Measurements from ENCODE around the gene SPATA2L. TPM values are rescaled to one million over a fixed set of nuclear protein-coding genes. Genes with fewer than 3 reads are reported as not detected.
A peak's percentile ranks its signal among the peaks of the same experiment; 100 is the strongest.

SPATA2L gene
- total and polyA plus RNA-seq, 4 donors = 6.9 to 17.3 (median 13.6) TPM

GRCh38 chr16:89656435-89657121 is 44.9 kb downstream of the SPATA2L start:
- Histone ChIP-seq H3K36me3 (ENCODE audit: control insufficient read depth in 4 of 4, insufficient read depth in 4 of 4, low read length in 4 of 4) (peaks cover under 1 to 16% (median 8%) of the 10 kb centered on the region in 4 donors), H3K27ac (ENCODE audit: low read depth in 1 of 2, low read length in 1 of 2) (no peak overlapping the region), H3K4me1 (ENCODE audit: control insufficient read depth in 5 of 5, insufficient read depth in 5 of 5, low read length in 5 of 5) (peaks cover 5 to 22% (median 8%) of the 10 kb centered on the region in 5 donors), H3K9me3 (ENCODE audit: control insufficient read depth in 4 of 4, insufficient read depth in 3 of 4, low read length in 3 of 4) (no peaks in the 10 kb centered on the region), H3K9ac (ENCODE audit: insufficient read depth in 1 of 2, low read length in 2 of 2) (peak overlapping the region in 1 of 2 donors; percentile 63), H3K4me3 (peak overlapping the region; percentile 96), H3K27me3 (ENCODE audit: control insufficient read depth in 3 of 3, insufficient read depth in 3 of 3, low read length in 2 of 3) (no peaks in the 10 kb centered on the region)
- no peak for TF ChIP-seq CTCF (IDR thresholded peaks at IDR 0.05; ENCODE audit: control extremely low read depth, extremely low read depth)
- ATAC-seq (ENCODE audit: insufficient read depth, low FRiP score) = no peak
- no peak for DNase-seq
- 31 to 38% methylated on average over 32 of the region's 32 CpGs for WGBS, 2 donors

DNA sequence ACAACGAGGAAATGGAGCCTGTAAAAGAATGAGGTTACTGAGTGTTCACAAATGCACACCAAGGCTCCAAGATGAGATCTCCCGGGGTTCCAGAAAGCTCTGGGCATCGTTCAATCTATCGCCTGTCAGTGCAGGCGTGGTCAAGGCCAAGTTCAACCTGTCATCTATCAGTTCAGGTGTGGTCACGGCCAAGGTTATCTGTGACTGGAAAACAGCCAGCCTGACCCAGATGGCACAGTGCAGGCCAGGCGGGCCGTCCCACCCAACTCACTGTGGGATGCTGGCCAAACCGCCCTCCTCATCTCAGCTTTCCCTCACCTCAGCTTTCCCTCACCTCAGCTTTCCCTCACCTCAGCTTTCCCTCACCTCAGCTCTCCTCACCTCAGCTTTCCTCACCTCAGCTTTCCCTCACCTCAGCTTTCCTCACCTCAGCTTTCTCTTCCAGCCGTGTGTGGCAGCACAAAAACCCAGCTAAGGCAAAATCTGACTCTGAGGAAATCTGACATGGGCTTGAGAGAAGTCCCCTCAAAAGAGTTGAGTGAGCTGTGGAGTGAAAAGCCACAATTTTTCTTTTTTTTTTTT is 46.4 kb downstream of the SPATA2L start:
- peaks cover 5 to 19% (median 8%) of the 10 kb centered on the region in 5 donors for H3K4me1 ChIP-seq (ENCODE audit: control insufficient read depth in 5 of 5, insufficient read depth in 5 of 5, low read length in 5 of 5)
- H3K27me3 ChIP-seq (ENCODE audit: control insufficient read depth in 3 of 3, insufficient read depth in 3 of 3, low read length in 2 of 3) = no peaks in the 10 kb centered on the region
- ATAC-seq (ENCODE audit: insufficient read depth, low FRiP score) = no peak
- H3K4me3 ChIP-seq = no peak overlapping the region
- no peak for TF ChIP-seq CTCF (IDR thresholded peaks at IDR 0.05; ENCODE audit: control extremely low read depth, extremely low read depth)
- WGBS, 2 donors = 89 to 93% methylated on average over 10 of the region's 10 CpGs
- no peak overlapping the region for H3K9ac ChIP-seq (ENCODE audit: insufficient read depth in 1 of 2, low read length in 2 of 2)
- H3K36me3 ChIP-seq (ENCODE audit: control insufficient read depth in 4 of 4, insufficient read depth in 4 of 4, low read length in 4 of 4) = peaks cover 2 to 11% (median 3%) of the 10 kb centered on the region in 4 donors
- DNase-seq = no peak
- H3K27ac ChIP-seq (ENCODE audit: low read depth in 1 of 2, low read length in 1 of 2) = no peak overlapping the region
- no peaks in the 10 kb centered on the region for H3K9me3 ChIP-seq (ENCODE audit: control insufficient read depth in 4 of 4, insufficient read depth in 3 of 4, low read length in 3 of 4)

DNA sequence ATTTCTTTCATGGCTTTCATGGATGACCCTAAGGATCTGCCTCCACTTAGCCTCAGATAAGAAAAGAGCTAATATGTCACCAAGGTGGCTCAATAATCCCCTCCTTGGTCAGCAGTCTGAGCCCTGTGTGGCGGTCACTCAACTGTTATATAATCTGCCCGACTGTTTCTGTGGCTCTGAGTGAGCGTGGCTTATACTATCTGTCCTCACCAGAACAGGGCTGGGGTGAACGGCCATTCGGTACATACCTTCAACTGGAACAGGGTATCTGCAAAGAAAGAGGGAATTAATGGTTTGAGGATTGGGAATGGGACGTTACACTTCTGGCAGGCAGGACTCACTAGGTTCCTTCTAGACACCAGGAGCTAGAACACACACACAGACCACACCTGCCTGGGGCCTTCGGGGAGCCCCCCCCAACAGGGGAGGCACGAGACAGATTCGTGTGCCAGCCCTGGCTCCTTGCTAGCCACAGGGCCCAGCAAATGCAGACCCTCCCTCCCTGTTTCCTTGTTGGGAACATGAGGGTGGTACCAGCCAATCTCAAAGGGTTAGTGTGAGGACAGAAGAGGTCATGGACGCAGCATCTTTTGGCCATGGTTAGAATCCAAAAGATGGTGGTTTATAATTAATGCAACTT is 47.7 kb downstream of the SPATA2L start:
- 91 to 92% methylated on average over 10 of the region's 10 CpGs for WGBS, 2 donors
- DNase-seq = no peak
- TF ChIP-seq CTCF (IDR thresholded peaks at IDR 0.05; ENCODE audit: control extremely low read depth, extremely low read depth) = no peak

More for the DNA sequence above, 47.7 kb downstream of the SPATA2L start:
- Histone ChIP-seq H3K4me1 (ENCODE audit: control insufficient read depth in 5 of 5, insufficient read depth in 5 of 5, low read length in 5 of 5) (peaks cover 5 to 13% (median 7%) of the 10 kb centered on the region in 5 donors), H3K36me3 (ENCODE audit: control insufficient read depth in 4 of 4, insufficient read depth in 4 of 4, low read length in 4 of 4) (peaks cover 3 to 20% (median 5%) of the 10 kb centered on the region in 4 donors), H3K9ac (ENCODE audit: insufficient read depth in 1 of 2, low read length in 2 of 2) (no peak overlapping the region), H3K27me3 (ENCODE audit: control insufficient read depth in 3 of 3, insufficient read depth in 3 of 3, low read length in 2 of 3) (no peaks in the 10 kb centered on the region), H3K4me3 (no peak overlapping the region), H3K27ac (ENCODE audit: low read depth in 1 of 2, low read length in 1 of 2) (no peak overlapping the region), H3K9me3 (ENCODE audit: control insufficient read depth in 4 of 4, insufficient read depth in 3 of 4, low read length in 3 of 4) (no peaks in the 10 kb centered on the region)
- no peak for ATAC-seq (ENCODE audit: insufficient read depth, low FRiP score)

Data from lung (tissue), 12 donors.